B cell (primary cell): Measurements from ENCODE around the gene PCDH9. TPM values are rescaled to one million over a fixed set of nuclear protein-coding genes. Genes with fewer than 3 reads are reported as not detected.

ENCODE experiments used
- ATAC-seq: fragments of 200-7000 bp; cut with Tn5 transposase; one replicate; pipeline ENCODE4 v1.10.0; 2021; ENCODE audit warnings: low read depth, mild to moderate bottlenecking, moderate number of reproducible peaks, moderate library complexity
- CTCF ChIA-PET: fragments of 350-600 bp; sonication (Branson Sonifier 250); formaldehyde crosslinking; loops from one replicate; lab custom pipeline; 2021; ENCODE audit warnings: antibody characterized with exemption, inconsistent platforms; lab: Charles Lee
- POLR2A ChIA-PET: fragments of 350-600 bp; sonication (Branson Sonifier 250); formaldehyde crosslinking; loops from one replicate; lab custom pipeline; 2021; ENCODE audit warnings: antibody characterized with exemption; lab: Charles Lee
- DNase-seq: peaks from one replicate; pipeline ENCODE4 v3.0.0; 2013
- H2AFZ ChIP-seq: 2 replicates; pipeline ENCODE4 v1.6.1; 2012; ENCODE audit warnings: mild to moderate bottlenecking, low read depth, low read length; ENCODE audit not compliant: insufficient read depth, poor library complexity, severe bottlenecking
- H3K27ac ChIP-seq, 2 donors: 1 replicate in 1 of 2; 2 replicates in 1 of 2; pipeline ENCODE4 v1.5.1; 2012 to 2013; ENCODE audit warnings: low read length in 2 of 2, mild to moderate bottlenecking in 2 of 2, moderate library complexity in 1 of 2
- H3K27me3 ChIP-seq, 4 experiments: fragments of 200-600 bp in 1 of 4; sonication (generic) in 1 of 4; replicated peaks in 1 of 4; 1 replicate in 2 of 4; 2 replicates in 2 of 4; pipeline versions ENCODE4 v1.6.1 to v1.7.0; 2013 to 2016; ENCODE audit warnings: low read length in 3 of 4, mild to moderate bottlenecking in 2 of 4, mixed read lengths in 1 of 4, moderate library complexity in 1 of 4; ENCODE audit not compliant: insufficient read depth in 4 of 4, control insufficient read depth in 3 of 4; ENCODE audit errors: control extremely low read depth in 1 of 4
- H3K36me3 ChIP-seq, 2 experiments: replicated peaks in 1 of 2; 1 replicate in 1 of 2; 2 replicates in 1 of 2; pipeline versions ENCODE4 v1.6.1 to v1.7.1; 2013; ENCODE audit warnings: low read length in 1 of 2; ENCODE audit not compliant: insufficient read depth in 2 of 2, control insufficient read depth in 1 of 2; ENCODE audit errors: control extremely low read depth in 1 of 2, extremely low read depth in 1 of 2
- H3K4me1 ChIP-seq, 2 donors: fragments of 200-600 bp in 1 of 2; sonication (generic) in 1 of 2; 1 replicate in 1 of 2; 2 replicates in 1 of 2; pipeline versions ENCODE4 v1.5.1 to v1.6.1; 2013 to 2017; ENCODE audit warnings: low read length in 2 of 2; ENCODE audit not compliant: control insufficient read depth in 2 of 2, insufficient read depth in 2 of 2
- H3K4me2 ChIP-seq: replicated peaks from 2 replicates; pipeline ENCODE3; 2012; ENCODE audit warnings: mild to moderate bottlenecking, low read depth, low read length; ENCODE audit not compliant: poor library complexity, severe bottlenecking
- H3K4me3 ChIP-seq, 5 experiments: fragments of 200-600 bp in 1 of 5; sonication (generic) in 1 of 5; 1 replicate in 3 of 5; 2 replicates in 2 of 5; pipeline versions ENCODE4 v1.5.1 to v1.7.0; 2011 to 2016; ENCODE audit warnings: low read length in 4 of 5, mild to moderate bottlenecking in 4 of 5, low read depth in 2 of 5, control low read depth in 1 of 5, moderate library complexity in 1 of 5; ENCODE audit not compliant: insufficient read depth in 1 of 5; ENCODE audit errors: control extremely low read depth in 1 of 5, extremely low read depth in 1 of 5
- H3K79me2 ChIP-seq: fragments of 200-600 bp; sonication (generic); one replicate; pipeline ENCODE4 v1.6.0; 2016; ENCODE audit warnings: low read length; ENCODE audit not compliant: control insufficient read depth, insufficient read depth
- H3K9ac ChIP-seq: fragments of 200-600 bp; sonication (generic); 2 replicates; pipeline ENCODE4 v1.6.1; 2017; ENCODE audit warnings: mild to moderate bottlenecking, low read length, moderate library complexity
- H3K9me3 ChIP-seq, 3 donors: one replicate each; pipeline versions ENCODE4 v1.6.1 to v1.7.1; 2013; ENCODE audit warnings: low read length in 2 of 3; ENCODE audit not compliant: control insufficient read depth in 2 of 3, insufficient read depth in 1 of 3; ENCODE audit errors: control extremely low read depth in 1 of 3
- H4K20me1 ChIP-seq: 2 replicates; pipeline ENCODE4 v1.6.0; 2012; ENCODE audit warnings: mild to moderate bottlenecking, low read length; ENCODE audit not compliant: insufficient read depth, control insufficient read depth, poor library complexity, severe bottlenecking
- H3K27ac Mint-ChIP-seq: one replicate; pipeline ENCODE4 v1.8.0; 2021; ENCODE audit warnings: mixed read lengths
- H3K27me3 Mint-ChIP-seq: one replicate; pipeline ENCODE4 v1.8.0; 2021; ENCODE audit warnings: mixed read lengths
- H3K4me1 Mint-ChIP-seq: one replicate; pipeline ENCODE4 v1.8.0; 2021; ENCODE audit warnings: mixed read lengths
- H3K4me3 Mint-ChIP-seq: one replicate; pipeline ENCODE4 v1.8.0; 2021; ENCODE audit warnings: mixed read lengths
- H3K9me3 Mint-ChIP-seq: one replicate; pipeline ENCODE4 v1.8.0; 2022; ENCODE audit warnings: mixed read lengths; ENCODE audit not compliant: insufficient read depth
- EZH2 ChIP-seq: IDR thresholded peaks from 2 replicates; pipeline ENCODE4 v1.6.1; 2012; ENCODE audit warnings: borderline replicate concordance, low read depth, mild to moderate bottlenecking, moderate library complexity, low read length; ENCODE audit not compliant: insufficient read depth, poor library complexity, severe bottlenecking
- WGBS: methylation state at CpG from one replicate; pipeline ENCODE4 v1.1.5; 2013; ENCODE audit warnings: missing lambda C conversion rate; ENCODE audit not compliant: insufficient coverage; 5-methylcytosine and 5-hydroxymethylcytosine counted together
- intact Hi-C: fragments of 100-400 bp; cut with micrococcal nuclease; formaldehyde crosslinking; loops from one replicate; pipeline ENCODE4 v1.10.0; 2022
- polyA plus RNA-seq: library from polyadenylated mRNA; depleted of rRNA; stranded (reverse); fragments of >200 nt; gene quantifications from 2 replicates; pipeline ENCODE4 v1.2.3, GENCODE V29; 2012
- total RNA-seq, 2 donors: library from RNA; stranded (reverse); fragments of 120-200 nt in 1 of 2; gene quantifications; 1 replicate in 1 of 2; 2 replicates in 1 of 2; pipeline versions ENCODE4 v1.2.3 to v1.2.4, GENCODE V29; 2013 to 2022
- TF ChIP-seq, protein P1 (sequence below): fragments of 200-600 bp; IDR thresholded peaks from one replicate; pipeline ENCODE4 v1.8.0; 2022; ENCODE audit warnings: antibody characterized with exemption, mild to moderate bottlenecking

The PCDH9 gene
- total and polyA plus RNA-seq, 2 donors (not counting 1 experiment from before 2014, with no cell fraction given): 13.1 to 21.8 TPM

DNA sequence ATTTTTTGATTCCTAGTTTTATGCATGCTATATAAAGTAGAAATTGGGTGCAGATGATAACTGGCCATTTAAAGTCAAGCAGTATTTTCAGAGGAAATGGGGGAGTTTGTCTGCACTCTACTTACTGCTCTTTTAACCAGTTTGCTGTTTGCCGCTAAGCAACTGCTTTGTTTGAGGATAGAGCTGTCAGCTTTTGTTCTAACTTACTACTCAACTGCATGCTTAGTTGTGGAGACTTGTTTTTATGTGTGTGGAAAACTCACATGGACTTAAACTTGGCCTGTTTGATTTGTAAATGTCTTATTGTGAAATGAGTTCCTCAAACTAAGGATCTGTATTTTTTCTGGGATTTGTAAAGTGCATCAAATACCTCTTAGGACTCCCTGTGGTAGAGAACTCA is 591.1 kb downstream of the PCDH9 start:
- POLR2A ChIA-PET: no interaction called here
- H3K4me1 Mint-ChIP-seq: peaks cover 28% of the 10 kb centered on the region
- intact Hi-C loops: no loop called here
- H3K27me3 ChIP-seq: no peaks in the 10 kb centered on the region
- DNase-seq: no peak
- peaks cover 9 to 16% of the 10 kb centered on the region in 2 donors for H3K4me1 ChIP-seq
- no peak overlapping the region for H3K9ac ChIP-seq
- H2AFZ ChIP-seq: peak overlapping the region; percentile 31
- no peaks in the 10 kb centered on the region for H4K20me1 ChIP-seq
- no peaks in the 10 kb centered on the region for H3K9me3 Mint-ChIP-seq
- TF ChIP-seq, protein P1, sequence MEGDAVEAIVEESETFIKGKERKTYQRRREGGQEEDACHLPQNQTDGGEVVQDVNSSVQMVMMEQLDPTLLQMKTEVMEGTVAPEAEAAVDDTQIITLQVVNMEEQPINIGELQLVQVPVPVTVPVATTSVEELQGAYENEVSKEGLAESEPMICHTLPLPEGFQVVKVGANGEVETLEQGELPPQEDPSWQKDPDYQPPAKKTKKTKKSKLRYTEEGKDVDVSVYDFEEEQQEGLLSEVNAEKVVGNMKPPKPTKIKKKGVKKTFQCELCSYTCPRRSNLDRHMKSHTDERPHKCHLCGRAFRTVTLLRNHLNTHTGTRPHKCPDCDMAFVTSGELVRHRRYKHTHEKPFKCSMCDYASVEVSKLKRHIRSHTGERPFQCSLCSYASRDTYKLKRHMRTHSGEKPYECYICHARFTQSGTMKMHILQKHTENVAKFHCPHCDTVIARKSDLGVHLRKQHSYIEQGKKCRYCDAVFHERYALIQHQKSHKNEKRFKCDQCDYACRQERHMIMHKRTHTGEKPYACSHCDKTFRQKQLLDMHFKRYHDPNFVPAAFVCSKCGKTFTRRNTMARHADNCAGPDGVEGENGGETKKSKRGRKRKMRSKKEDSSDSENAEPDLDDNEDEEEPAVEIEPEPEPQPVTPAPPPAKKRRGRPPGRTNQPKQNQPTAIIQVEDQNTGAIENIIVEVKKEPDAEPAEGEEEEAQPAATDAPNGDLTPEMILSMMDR: no peak
- no peak for TF ChIP-seq EZH2
- CTCF ChIA-PET: no interaction called here
- H3K27ac ChIP-seq: peak overlapping the region in 1 of 2 donors; percentile 23
- no peaks in the 10 kb centered on the region for H3K79me2 ChIP-seq
- H3K4me3 Mint-ChIP-seq: no peak overlapping the region
- no peaks in the 10 kb centered on the region for H3K36me3 ChIP-seq
- H3K9me3 ChIP-seq: no peaks in the 10 kb centered on the region
- ATAC-seq: no peak
- H3K4me3 ChIP-seq: no peak overlapping the region
- peak overlapping the region; percentile 22 for H3K27ac Mint-ChIP-seq
- no CpG with 5 or more reads among the region's 1 CpG for WGBS
- no peaks in the 10 kb centered on the region for H3K27me3 Mint-ChIP-seq
- peak overlapping the region; percentile 35 for H3K4me2 ChIP-seq

DNA sequence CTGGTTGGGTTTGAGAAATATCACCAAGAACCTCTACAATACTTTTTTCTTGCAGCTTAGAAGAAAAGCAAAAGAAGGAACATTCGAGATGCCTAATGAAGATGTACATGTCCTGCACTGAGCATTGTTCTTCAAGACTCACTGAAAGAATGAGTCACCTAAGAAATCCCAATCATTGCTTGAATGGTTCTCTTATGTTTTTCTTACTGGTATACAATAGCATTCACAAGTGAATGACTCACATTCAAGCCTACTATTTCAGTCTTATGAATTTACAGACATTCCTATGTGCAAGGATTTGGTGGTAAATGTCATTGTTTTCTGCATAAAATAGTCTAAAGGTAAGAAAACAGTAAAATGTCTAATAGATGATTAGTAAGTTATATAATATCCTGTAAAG is 594.6 kb downstream of the PCDH9 start:
- CTCF ChIA-PET: interaction anchor here (1.5 kb wide), 1 partner anchor 16 kb away, joined by 6 read pairs; no protein-coding TSS in a partner anchor
- no peaks in the 10 kb centered on the region for H3K36me3 ChIP-seq
- H3K4me3 ChIP-seq: no peak overlapping the region
- H3K9me3 ChIP-seq: no peaks in the 10 kb centered on the region
- 100% methylated on average over 1 of the region's 1 CpG for WGBS
- H2AFZ ChIP-seq: no peak overlapping the region
- intact Hi-C loops: no loop called here
- POLR2A ChIA-PET: interaction anchor here (0.6 kb wide), 1 partner anchor 22 kb away, joined by 3 read pairs; no protein-coding TSS in a partner anchor
- H3K79me2 ChIP-seq: no peaks in the 10 kb centered on the region
- no peak overlapping the region for H3K27ac Mint-ChIP-seq
- H3K9me3 Mint-ChIP-seq: no peaks in the 10 kb centered on the region
- no peak overlapping the region for H3K4me2 ChIP-seq
- H3K4me3 Mint-ChIP-seq: no peak overlapping the region
- peaks cover 21% of the 10 kb centered on the region for H3K4me1 Mint-ChIP-seq
- TF ChIP-seq, protein P1: no peak
- no peak for TF ChIP-seq EZH2
- no peaks in the 10 kb centered on the region for H3K27me3 ChIP-seq
- no peak overlapping the region for H3K9ac ChIP-seq
- H3K27me3 Mint-ChIP-seq: no peaks in the 10 kb centered on the region
- no peak overlapping the region for H3K27ac ChIP-seq
- peaks cover 9 to 12% of the 10 kb centered on the region in 2 donors for H3K4me1 ChIP-seq
- no peaks in the 10 kb centered on the region for H4K20me1 ChIP-seq
- ATAC-seq (no peak), DNase-seq (no peak)
